ENCODE measurements around the gene ARHGAP44. TPM values are rescaled to one million over a fixed set of nuclear protein-coding genes. Genes with fewer than 3 reads are reported as not detected.

The ARHGAP44 gene
- total and polyA plus RNA-seq, 8 donors: 2.8 to 239 (median 7.4) TPM

DNA sequence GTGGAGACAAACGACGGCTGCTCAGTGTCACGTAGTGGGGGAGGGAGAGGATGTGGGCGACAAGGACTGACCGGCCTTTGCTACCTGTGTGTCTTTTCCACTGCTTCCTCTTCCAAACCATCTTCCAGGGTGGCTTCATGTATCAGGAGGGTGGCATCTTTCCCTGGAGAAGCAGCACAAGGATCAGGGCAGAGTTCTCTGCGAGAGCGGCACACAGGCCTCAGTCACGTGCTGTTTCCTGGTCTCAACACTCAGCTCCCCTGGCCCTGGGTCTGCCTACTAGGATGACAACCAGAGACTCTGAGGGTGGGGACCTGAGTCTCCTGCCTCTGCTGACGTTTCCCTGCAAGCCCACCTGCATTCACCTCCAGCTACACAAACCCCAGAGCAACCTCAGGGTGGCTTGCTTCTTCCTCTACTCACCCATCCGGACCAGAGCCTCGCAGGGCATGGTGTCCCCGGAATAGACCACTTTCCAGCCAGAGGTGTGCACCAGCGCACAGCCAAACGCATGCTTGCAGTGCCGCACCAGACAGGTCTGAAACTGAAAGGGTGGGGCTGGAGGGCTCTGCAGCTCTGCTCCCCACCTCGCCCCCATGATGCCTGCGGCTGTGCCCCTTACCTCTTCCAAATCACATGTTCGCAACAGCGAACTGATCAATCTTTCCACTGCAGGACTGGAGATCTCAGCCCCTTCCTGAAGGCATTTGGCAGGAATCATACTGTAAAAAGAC lies 205.2 kb downstream of the ARHGAP44 start:
- Histone ChIP-seq H3K27me3 (no peaks in the 10 kb centered on the region), H3K4me1 (no peaks in the 10 kb centered on the region), H3K36me3 (peaks cover 87 to 100% (median 99%) of the 10 kb centered on the region in 4 donors), H3K27ac (no peak overlapping the region), H3K9me3 (no peaks in the 10 kb centered on the region), H3K4me3 (no peak overlapping the region)
- intact Hi-C loops (cut with DNase I; ENCODE audit: low total_unique reads): loop anchor here (10.0 kb wide), 1 partner anchor 740 kb away; no protein-coding TSS in a partner anchor
- TF ChIP-seq POLR2AphosphoS5 (IDR thresholded peaks at IDR 0.05): no peak
- TF ChIP-seq, protein P1, sequence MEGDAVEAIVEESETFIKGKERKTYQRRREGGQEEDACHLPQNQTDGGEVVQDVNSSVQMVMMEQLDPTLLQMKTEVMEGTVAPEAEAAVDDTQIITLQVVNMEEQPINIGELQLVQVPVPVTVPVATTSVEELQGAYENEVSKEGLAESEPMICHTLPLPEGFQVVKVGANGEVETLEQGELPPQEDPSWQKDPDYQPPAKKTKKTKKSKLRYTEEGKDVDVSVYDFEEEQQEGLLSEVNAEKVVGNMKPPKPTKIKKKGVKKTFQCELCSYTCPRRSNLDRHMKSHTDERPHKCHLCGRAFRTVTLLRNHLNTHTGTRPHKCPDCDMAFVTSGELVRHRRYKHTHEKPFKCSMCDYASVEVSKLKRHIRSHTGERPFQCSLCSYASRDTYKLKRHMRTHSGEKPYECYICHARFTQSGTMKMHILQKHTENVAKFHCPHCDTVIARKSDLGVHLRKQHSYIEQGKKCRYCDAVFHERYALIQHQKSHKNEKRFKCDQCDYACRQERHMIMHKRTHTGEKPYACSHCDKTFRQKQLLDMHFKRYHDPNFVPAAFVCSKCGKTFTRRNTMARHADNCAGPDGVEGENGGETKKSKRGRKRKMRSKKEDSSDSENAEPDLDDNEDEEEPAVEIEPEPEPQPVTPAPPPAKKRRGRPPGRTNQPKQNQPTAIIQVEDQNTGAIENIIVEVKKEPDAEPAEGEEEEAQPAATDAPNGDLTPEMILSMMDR (IDR thresholded peaks at IDR 0.05): no peak
- TF ChIP-seq EP300 (IDR thresholded peaks at IDR 0.05): no peak
- no peak for TF ChIP-seq POLR2A (IDR thresholded peaks at IDR 0.05)
- DNase-seq: no peak
- 88 to 94% (median 93%) methylated on average over 17 to 19 of the region's 19 CpGs for WGBS, 5 donors

DNA sequence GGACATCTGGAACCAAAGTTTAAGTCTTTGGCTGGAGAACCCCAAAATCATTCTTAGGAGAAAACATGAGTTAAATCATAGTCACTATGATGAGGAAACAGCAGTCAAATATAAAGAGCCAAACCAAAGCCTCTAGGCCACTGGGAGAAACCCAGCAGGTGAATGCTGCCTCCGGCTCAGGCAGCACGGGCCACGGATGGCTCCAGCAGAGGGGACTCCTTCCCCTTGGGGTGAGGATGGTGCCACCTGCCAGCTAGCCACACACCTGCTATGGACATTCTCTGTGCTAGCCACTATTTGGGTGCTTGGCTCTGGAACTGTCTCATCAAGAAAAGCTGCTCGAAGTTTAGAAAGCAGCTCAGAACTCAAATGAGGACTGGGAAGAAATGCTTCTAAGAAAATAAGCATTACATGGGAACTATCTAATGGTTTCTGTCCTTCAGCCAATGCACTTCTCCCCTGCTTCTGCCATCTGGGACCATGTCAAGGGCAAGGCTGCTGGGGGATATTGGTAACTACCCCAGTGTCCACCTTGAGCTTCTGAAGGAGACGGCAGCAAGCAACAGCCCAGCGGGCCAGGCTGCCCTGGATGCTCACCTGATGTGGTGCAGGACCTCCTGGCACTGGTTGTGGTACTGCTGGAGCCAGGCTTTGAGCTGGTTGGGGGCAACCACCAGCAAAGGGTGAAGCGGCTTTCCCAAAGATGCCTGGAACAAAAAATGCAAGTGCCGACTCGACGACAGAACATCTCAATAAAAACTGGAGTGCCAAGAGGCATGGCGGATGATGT lies 206.0 kb downstream of the ARHGAP44 start:
- no peak overlapping the region for H3K27ac ChIP-seq
- WGBS, 5 donors: 87 to 98% (median 95%) methylated on average over 10 to 11 of the region's 11 CpGs
- H3K4me3 ChIP-seq: no peak overlapping the region
- peaks cover 95 to 100% (median 100%) of the 10 kb centered on the region in 4 donors for H3K36me3 ChIP-seq
- no peak for DNase-seq
- no peaks in the 10 kb centered on the region for H3K4me1 ChIP-seq
- intact Hi-C loops (cut with DNase I; ENCODE audit: low total_unique reads): loop anchor here (10.0 kb wide), 1 partner anchor 740 kb away; no protein-coding TSS in a partner anchor
- TF ChIP-seq, protein P1 (IDR thresholded peaks at IDR 0.05): no peak
- no peak for TF ChIP-seq EP300 (IDR thresholded peaks at IDR 0.05)
- no peak for TF ChIP-seq POLR2A (IDR thresholded peaks at IDR 0.05)
- no peak for TF ChIP-seq POLR2AphosphoS5 (IDR thresholded peaks at IDR 0.05)
- H3K27me3 ChIP-seq: no peaks in the 10 kb centered on the region
- no peaks in the 10 kb centered on the region for H3K9me3 ChIP-seq

DNA sequence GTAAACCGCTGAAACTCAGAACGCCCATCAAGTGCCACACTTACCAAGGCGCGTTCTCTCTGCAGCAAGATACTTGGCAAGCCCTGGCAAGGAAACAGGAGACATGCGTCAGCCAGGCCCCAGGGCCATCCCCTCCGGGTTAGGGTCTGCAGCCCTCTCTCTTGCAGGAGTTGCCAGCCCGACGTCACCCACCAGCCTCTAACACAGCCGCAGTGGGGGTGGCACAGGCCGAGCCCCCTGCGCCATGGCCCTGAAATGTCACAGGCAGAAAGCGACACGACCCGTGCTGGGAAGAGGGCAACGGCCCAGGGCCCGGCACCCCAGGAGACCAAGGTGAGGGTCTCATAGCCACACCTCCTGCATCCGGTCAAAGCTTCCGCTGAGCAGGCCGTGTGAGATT lies 206.6 kb downstream of the ARHGAP44 start:
- H3K36me3 ChIP-seq: peaks cover 96 to 100% (median 100%) of the 10 kb centered on the region in 4 donors

DNA sequence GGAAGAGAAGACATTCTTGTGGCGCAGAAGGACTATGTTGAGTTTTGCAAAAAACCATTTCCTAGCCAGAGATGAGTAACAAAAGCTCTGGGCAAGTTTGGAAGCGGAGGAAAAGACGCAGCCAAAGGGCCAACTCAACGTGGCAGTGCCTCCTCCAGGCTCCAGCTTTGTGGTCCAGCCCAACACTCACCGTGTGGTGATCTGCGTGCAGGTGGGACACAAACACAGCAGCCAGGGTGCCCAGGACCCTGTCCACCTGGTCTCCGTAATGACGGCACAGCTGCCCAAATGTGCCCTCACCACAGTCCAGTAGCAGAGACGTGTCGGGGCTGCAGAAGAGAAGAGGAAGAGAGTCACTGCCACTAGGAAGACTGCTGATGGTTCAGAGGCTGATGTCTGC lies 207.1 kb downstream of the ARHGAP44 start:
- Histone ChIP-seq H3K4me3 (no peak overlapping the region), H3K27me3 (no peaks in the 10 kb centered on the region), H3K27ac (no peak overlapping the region), H3K4me1 (no peaks in the 10 kb centered on the region), H3K9me3 (no peaks in the 10 kb centered on the region), H3K36me3 (peaks cover 93 to 100% (median 100%) of the 10 kb centered on the region in 4 donors)
- intact Hi-C loops (cut with DNase I; ENCODE audit: low total_unique reads): loop anchor here (10.0 kb wide), 1 partner anchor 742 kb away; no protein-coding TSS in a partner anchor
- TF ChIP-seq POLR2AphosphoS5 (IDR thresholded peaks at IDR 0.05) (no peak), POLR2A (IDR thresholded peaks at IDR 0.05) (no peak), EP300 (IDR thresholded peaks at IDR 0.05) (no peak)
- TF ChIP-seq, protein P1 (IDR thresholded peaks at IDR 0.05): no peak
- 90 to 96% (median 94%) methylated on average over 10 of the region's 10 CpGs for WGBS, 5 donors
- no peak for DNase-seq

More for the DNA sequence above, 206.6 kb downstream of the ARHGAP44 start:
- WGBS, 5 donors: 90 to 97% (median 96%) methylated on average over 19 of the region's 19 CpGs
- intact Hi-C loops (cut with DNase I; ENCODE audit: low total_unique reads): loop anchor here (10.0 kb wide), 1 partner anchor 741 kb away; no protein-coding TSS in a partner anchor
- no peak for DNase-seq
- Histone ChIP-seq H3K27ac (no peak overlapping the region), H3K4me3 (no peak overlapping the region), H3K27me3 (no peaks in the 10 kb centered on the region), H3K4me1 (no peaks in the 10 kb centered on the region), H3K9me3 (no peaks in the 10 kb centered on the region)
- TF ChIP-seq POLR2A (IDR thresholded peaks at IDR 0.05) (no peak), POLR2AphosphoS5 (IDR thresholded peaks at IDR 0.05) (no peak), EP300 (IDR thresholded peaks at IDR 0.05) (no peak)
- TF ChIP-seq, protein P1 (IDR thresholded peaks at IDR 0.05): no peak

Measured in stomach (tissue), 9 donors.